Activated T-helper 1 cell treated with anti-CD3 and anti-CD28 coated beads, Interleukin-2, amount 50 U/mL, for 16 hours (primary cell): ENCODE data around the gene GBP1.
"Not testable (repeated sequence)": the region's sequence is repeated elsewhere in the genome, so short reads cannot be mapped to it uniquely, and the experiment has no call there.

Source experiments
- DNase-seq, 2 donors: peaks; one replicate each; pipeline ENCODE4 v3.0.0-alpha.2; 2020; ENCODE audit warnings: low read depth in 1 of 2, low spot score in 1 of 2

Gene GBP1

DNA sequence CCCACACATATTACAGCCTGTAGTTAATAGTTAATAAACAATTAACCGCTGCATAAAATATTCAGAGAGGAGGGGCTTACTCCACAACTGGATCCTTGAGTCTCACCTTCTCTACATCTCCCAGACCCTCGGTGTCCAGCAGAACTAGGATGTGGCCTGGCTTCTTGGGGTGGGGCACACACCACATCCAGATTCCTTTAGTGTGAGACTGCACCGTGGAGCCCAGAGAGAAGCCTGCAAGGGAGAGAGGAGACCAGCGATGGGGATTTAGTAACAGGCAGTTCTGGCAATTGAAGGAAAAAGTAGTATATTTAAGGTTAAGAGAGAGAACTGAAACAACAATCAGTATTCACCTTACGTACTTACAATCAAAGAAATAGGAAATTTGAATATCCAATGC is 4.9 kb downstream of the GBP1 start:
- no peak for DNase-seq

DNA sequence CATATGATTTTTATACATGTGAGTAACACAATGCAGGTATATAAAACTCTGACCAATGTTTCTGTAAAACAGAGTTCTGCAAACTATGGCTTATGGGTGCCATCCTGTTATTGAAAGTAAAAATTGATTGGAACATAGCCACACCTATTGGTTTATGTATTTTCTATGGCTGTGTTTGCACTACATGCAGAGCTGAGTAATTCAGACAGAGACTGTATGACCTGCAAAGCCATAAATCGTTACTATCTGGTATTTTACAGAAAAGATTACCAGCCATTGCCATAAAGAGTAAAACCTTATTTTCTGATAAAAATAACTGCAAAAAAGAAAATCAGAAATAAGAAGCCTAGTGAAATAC is 13.1 kb downstream of the GBP1 start:
- DNase-seq = no peak

DNA sequence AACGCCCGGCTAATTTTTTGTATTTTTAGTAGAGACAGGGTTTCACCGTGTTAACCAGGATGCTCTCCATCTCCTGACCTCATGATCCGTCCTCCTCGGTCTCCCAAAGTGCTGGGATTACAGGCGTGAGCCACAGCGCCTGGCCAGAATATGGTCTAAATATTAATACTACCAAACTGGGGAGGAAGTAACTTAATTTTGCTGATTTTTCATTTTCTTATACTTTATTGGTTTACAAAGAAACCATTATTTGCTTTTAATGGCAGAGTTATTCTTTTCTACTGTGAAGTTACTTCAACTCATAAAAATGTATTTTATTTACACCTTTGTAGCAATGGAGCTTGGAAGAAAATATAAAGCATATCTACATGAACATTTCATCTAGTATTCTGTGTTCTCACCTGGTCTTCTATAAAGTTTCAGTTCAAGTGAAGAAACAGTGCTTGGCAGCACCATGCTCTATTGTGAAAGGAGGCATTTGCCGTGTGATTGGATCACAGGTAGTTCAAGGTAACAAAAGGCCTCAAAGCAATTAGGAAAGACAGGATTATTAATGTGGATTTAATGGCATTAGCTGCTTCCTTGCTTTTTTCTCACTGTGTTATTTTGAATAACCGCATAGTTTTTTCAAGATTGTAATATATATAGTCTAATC is 13.6 kb downstream of the GBP1 start:
- no peak for DNase-seq

DNA sequence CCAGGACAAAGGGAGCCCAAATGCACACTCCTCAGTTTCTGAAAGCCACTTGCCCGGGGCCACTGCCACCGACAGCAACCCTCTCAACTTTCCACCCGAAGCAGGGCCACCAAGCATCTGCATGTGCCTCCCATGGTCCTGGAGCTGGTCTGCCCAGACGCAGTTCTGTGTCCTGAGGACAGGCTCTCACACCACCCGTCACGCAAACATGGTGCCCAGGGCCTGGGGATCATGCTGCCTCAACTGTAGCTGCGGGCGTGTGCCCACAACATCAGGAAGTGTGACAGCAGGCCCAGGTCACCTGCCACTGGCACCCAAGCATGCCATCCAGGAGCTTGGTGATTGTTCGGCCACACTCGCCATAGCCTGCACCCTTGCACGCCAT is 14.4 kb downstream of the GBP1 start:
- DNase-seq = no peak

DNA sequence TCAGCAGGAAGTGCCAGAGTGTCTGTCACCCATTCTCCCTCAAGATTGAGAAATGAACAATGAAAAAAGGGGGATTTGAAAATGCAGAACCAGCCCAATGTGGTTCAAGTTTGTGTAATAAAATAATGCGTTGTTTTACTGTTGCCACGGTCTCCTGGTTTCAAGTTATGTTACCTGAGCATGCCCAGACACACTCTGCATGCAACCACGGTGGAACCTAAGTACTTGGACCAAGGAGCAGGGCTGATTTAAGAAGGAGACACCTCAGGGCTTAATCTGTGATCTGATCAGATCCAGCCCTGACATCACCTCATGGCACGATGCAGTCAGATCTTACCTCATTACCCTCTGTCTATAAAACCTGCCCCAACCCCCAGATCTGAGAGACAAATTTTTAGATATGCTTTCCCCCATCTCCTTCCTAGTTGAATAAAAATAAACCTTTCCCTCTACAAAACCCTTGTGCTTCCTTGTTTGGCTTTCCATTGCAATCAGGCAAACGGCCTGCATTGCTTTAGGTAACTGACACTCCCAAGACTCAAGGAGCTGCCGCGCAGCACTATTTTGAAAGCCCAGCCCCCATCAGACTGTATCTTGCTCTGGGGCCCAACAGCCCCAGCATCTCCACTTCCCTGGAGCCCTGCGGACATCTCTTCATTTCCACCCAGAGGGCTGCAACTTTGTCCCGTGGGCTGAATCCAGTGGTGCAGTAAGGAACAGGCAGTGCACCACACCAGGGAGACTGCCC is 14.9 kb downstream of the GBP1 start:
- DNase-seq = not testable (repeated sequence)

DNA sequence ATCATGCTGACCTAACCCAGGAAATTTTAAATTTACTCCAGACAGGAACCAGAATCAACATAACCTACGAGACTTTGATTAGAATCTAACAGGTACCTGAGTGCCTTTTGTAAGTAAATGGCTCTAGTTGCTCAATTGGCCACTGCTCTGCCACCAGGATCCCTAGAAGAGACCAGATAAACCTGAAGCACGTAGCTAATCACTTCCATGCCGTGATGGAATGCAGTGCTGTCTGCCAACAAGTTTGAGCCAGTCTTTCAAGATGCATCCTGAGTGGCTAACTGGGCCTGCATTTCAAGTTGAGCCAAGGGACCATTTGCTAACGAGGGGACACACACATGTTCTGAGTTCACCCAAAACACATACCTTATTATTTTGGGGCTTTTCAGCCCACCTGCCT is 15.8 kb downstream of the GBP1 start:
- not testable (repeated sequence) for DNase-seq

DNA sequence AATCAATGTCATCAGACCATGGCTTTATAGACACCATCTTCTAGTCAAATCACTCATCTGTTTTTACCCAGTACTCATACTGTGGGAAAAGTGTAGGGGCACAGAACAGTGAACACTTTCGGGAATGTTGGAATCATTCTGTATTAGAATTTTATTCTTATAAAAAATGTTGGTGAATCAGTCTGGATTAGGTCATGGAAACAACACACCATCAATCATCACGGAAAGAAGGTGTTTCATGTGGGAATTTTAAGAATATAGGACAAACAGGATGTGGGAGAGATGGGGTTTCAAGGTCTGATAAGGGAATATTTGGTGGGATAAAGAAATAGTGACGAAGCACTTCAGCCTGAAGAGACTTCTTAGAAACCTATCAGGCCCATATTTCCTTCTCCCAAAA is 17.3 kb downstream of the GBP1 start:
- DNase-seq = no peak

DNA sequence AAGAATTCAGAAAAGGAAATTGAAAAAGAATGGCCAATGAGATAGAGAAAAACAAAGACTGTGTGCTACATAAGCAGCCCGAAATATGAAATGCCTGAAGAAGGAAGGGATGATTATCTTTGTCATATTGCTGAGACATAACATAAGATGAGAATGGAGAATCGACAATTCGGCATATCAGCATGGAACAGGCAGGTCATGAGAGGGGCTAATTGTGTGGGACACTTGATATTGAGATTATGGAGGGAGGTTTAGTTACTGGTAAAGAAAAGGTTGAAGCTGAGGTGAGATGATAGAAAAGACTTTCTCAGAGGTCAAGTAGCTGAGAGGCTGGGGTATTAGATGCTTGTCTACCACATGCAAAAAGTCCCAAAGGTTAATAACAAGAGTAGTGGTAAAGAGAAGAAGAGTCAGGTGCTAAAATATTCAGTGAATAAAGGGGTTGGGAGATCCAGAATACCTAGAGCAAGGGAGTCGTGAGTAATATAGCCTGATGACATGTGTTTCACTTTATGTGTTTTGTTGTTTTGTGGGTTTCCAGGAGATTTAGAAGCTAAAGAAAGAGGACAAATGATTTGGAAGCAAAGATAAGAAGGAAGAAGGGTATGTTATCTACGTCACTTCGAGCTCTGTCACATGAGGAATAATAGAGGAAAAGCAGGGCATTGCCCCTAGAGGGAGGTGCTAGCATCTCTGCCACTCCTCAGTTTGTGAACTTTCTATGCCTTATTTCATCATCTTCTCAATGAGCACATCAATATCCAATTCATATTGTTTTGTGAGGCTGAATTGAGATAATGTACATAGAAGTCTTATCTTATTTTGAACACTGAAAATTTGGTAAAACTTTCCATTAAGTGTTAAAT is 18.5 kb downstream of the GBP1 start:
- DNase-seq = not testable (repeated sequence)

DNA sequence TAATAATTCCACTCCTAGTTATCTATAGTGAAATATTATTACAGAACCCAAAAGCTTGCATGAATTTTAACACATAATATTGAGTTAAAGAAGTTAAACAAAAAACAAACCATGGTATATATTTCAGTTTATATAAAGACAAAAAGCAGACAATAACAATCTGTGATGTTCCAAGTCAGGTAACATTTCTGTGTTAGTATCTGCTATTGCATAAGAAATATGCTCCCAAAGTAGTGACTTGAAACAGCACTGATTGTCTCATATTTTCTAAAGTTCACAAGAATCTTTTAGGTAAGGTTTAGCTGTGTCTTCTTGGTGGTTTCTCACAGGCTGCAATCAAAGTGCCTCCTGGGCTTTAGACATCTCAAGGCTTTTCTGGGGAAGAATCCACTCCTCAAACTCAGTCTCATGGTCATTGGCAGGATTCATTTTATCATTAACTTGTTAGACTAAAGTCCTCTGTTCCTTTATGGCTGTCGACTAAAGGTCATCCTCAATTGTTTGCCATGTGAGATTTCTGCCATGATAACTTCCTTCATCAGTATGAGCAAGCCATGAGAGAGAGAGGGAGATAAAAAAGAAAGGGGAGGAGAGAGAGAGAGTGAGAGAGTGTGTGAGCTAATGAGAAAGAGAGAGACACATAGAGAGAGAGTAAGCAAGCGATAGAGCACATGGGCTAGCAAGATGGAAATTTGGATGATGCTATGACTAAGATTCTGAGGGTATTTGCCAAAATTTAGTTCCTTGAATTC is 19.9 kb downstream of the GBP1 start:
- DNase-seq = no peak

DNA sequence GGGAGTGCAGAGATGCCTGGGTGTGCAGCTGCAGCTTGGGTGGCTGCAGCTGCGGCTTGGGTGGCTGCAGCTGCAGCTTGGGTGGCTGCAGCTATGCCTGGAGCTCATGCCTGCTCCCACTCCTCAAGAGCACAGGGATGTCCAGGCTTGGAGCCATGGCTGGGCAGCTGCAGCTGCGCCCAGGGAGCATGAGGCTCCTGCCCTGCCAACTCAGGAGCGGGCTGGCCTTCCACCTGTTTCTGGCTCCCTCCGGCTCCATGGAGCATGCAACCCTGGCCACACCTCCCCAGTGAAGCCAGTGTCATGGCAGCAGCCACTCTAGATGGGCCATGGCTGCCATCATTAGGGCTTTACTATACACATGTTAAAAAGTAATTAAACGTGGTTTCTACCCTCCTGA is 21.1 kb downstream of the GBP1 start:
- DNase-seq = no peak

DNA sequence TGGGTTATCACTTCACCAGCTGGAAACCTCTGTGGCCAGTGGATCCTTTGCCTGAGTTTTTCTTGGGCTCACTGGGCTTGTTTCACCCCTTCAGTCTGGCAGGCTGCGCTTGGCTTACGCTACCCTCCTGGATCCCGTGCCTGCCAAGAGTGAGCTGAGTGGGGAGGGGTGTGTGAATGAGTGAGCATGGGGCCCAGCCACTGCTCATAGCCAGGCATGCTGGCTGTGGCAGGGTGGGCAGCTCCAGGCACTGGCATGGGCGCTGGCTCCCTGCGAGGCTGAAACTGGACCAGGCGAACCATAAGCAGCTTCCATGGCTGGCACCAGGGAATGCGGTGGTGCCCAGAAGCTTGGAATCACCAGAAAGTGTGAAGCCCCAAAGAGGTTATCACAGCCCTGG is 22.5 kb downstream of the GBP1 start:
- DNase-seq = no peak

DNA sequence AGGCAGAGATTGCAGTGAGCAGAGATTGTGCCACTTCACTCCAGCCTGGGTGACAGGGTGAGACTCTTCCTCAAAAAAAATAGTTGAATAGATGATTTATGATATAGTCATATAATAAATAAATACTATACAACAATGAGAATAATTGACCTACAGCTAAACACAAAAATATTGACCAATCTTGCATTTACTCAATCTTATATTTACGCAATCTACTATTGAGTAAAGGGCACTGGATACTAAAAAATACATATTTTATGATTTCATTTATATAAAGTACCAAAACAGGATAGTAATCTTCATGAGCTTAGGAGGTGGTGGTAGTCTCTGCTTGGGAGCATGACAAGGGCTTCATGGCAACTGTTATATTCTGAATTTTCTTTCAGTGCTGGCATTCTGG is 23.3 kb downstream of the GBP1 start:
- DNase-seq = no peak

DNA sequence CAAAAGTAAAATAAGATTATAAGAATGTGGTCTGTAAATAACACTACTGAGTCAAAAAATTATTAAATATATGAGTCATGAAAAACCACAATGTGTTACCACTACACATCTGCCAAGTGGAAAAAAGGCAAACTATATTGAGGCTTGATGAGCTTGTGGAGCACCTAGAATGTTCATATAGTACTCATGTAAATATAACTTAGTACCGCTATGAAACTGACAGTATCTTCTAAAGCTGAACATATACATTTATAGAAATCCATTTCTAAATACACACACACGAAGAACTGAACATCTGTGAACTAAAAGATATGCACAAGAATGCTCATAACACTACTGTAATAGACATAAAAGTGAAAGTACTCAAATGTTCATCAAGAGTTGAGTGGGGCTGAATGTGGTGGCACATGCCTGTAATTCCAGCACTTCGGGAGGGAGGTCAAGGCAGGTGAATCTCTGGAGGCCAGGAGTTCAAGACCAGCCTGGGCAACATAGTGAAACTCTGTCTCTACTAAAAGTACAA is 23.8 kb downstream of the GBP1 start:
- no peak for DNase-seq

DNA sequence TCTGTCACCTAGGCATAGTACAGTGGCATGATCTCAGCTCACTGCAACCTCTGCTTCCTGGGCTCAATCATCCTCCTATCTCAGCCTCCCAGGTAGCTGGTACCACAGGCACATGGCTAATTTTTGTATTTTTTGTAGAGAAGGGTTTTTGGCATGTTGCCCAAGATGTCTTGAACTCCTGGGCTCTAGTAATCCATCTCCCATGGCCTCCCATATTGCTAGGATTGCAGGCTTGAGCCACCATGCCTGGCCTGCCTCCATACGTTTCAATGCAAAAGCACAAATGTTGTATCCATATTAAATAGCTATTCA is 24.7 kb downstream of the GBP1 start:
- no peak for DNase-seq

DNA sequence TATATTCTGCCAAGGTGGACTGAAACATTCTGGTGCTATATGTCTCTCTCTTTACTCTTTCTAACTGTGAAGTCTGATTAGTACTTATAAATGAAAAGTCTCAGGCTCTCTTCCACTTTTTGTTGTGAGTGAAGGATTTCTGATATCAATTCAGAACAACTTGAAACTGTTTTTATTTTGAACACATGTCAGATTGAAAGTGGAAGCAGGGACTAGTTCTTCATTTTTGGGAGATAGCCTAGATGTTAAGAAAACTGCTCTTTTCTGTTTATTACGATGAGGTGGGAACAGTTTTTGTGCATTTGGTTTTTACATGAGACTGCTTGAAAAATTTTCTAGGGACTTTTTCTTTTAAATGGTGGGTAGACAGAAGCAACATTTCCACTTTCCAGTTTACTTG is 27.8 kb downstream of the GBP1 start:
- DNase-seq = no peak

DNA sequence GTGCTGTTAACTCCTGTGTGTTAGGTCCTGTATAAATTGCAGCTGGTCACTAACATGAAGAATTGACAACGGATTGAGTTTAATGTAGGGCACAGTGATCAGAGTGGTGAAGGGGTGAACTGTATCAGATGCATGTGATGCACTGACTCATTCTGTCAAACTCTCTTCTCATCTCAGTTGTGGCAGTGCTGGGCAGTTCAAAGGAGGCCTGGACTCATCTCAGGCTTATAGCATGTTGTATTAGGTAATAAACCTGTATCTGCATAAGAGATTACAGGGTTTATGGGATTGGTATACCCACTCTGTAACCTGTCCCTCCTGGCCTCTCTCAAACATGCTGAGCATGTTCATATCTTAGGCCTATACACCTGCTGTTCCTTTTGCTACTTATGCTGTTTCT is 29.9 kb downstream of the GBP1 start:
- no peak for DNase-seq

DNA sequence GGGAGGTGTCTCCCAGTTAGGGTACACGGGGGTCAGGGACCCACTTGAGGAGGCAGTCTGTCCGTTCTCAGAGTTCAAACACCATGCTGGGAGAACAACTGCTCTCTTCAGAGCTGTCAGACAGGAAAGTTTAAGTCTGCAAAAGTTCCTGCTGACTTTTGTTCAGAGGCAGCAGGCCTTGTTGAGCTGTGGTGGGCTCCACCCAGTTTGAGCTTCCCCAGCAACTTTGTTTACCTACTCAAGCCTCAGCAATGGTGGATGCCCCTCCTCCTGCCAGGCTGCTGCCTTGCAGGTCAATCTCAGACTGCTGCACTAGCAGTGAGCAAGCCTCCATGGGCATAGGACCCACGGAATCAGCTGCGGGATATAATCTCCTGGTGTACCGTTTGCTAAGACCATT is 31.0 kb downstream of the GBP1 start:
- not testable (repeated sequence) for DNase-seq

DNA sequence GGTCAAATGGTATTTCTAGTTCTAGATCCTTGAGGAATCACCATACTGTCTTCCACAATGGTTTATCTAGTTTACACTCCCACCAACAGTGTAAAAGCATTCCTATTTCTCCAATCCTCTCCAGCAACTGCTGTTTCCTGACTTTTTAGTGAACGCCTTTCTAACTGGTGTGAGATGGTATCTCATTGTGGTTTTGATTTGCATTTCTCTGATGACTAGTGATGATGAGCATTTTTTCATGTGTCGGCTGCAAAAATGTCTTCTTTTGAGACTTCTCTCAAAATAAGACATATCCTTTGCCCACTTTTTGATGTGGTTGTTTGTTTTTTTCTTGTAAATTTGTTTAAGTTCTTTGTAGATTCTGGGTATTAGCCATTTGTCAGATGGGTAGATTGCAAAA is 36.0 kb downstream of the GBP1 start:
- DNase-seq = not testable (repeated sequence)

DNA sequence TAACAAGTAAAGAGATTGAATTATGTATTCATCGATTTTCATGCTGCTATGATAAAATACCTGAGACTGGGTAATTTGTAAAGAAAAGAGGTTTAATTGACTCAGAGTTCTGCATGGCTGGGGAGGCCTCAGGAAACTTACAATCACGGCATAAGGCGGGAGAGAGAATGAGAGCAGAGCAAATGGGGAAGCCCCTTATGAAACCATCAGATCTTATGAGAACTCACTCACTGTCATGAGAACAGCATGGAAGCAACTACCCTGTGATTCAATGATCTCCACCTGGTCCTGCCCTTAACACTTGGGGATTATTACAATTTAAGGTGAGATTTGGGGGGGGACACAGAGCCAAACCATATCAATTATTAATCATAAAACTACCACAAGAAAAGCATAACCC is 39.1 kb downstream of the GBP1 start:
- no peak for DNase-seq

DNA sequence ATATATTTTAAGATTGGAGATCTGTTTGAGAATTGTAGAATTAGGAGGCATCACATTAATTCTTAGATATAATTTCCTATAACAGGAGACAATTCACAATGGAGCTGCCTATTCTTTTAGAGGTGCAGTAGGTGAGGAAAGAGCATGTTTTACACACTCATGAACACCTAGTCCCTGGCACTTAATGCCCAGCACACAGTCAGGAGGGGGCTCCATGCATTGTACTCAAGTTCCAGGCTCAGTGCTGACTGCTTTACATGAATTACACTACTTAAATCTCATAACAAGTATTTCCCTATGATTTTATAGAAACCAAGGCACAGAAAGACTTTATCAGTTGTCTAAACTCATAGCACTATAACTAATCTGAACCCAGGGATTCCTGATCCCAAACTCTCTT is 42.0 kb downstream of the GBP1 start:
- DNase-seq = no peak

DNA sequence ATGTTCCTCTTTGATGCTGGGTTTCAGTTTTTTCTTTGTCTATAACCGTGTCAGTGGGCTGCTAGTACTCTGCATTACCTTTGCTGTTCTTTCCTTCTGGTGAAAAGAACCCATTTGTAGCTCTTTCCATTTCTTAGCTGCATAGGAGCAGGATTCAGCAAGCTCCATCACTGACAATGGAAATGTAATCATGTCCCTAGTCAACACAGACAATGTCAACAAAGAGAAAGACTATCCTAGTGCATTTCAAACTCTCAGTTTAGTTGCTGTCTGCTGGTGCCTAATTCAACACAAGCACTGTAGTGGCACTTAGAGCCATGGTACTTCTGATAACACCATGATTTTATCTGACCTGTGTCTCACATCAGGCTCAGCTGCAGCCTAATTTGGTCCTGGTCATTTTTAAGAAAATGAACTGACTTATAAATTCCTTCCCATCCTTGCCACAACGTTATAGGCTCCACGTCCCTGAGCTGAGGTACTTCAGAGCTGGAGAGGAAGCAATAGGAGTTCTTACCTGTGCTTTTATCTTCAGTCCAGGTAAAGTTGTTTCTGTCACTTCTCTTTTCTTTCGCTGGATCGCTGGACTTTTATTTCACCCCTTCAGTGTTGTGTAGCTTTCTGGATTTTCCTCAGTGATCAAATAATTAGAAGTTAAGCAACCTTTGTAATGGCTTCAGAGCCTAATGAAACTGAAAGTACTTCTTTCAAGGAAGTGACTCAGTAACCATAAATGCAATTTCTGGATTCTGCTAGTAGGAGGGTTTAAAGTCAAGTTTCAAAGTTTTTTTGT is 42.6 kb downstream of the GBP1 start, which contains the start of gene GBP3:
Gene GBP3, minus strand, starts transcription at position 700 of the 793 bp plus-strand sequence. CDS start 2,145 bp downstream, outside the sequence.
- no peak for DNase-seq
